ENCODE results near the gene GAS2L2.

Gene GAS2L2

GRCh38 chr17:35773679-35774425, 20.8 kb upstream of the GAS2L2 start:
- 44% methylated on average over 9 of the region's 10 CpGs for WGBS (ENCODE audit: insufficient coverage)
- H3K4me3 ChIP-seq (ENCODE audit: control insufficient read depth in 1 of 7, extremely low read depth in 1 of 7, insufficient read depth in 4 of 7, low read depth in 2 of 7, low read length in 6 of 7), result peak overlapping the region in 1 of 7 experiments; percentile 20
- peak overlapping the region in 1 of 2 experiments; percentile 47 for H3K27ac ChIP-seq (ENCODE audit: insufficient read depth in 1 of 2, low read depth in 1 of 2, low read length in 2 of 2, poor library complexity in 1 of 2, severe bottlenecking in 2 of 2)
- ChIA-PET POLR2A (no interaction called here), CTCF (interaction anchor here (1.3 to 24.9 kb wide), 4 partner anchors 10 to 38 kb away, joined by 4 to 482 read pairs (median 11); partner anchors contain the start of gene TAF15)
- no peaks in the 10 kb centered on the region for H3K27me3 ChIP-seq (replicated peaks in 2 of 5; ENCODE audit: control insufficient read depth in 4 of 5, insufficient read depth in 5 of 5, low read length in 4 of 5)
- peaks cover 4 to 48% (median 38%) of the 10 kb centered on the region in 4 experiments for H3K4me1 ChIP-seq (ENCODE audit: control extremely low read depth in 1 of 4, control insufficient read depth in 4 of 4, insufficient read depth in 4 of 4, low read length in 3 of 4)
- H3K9me3 ChIP-seq (ENCODE audit: control extremely low read depth in 1 of 5, control insufficient read depth in 4 of 5, insufficient read depth in 2 of 5, low read depth in 1 of 5, low read length in 4 of 5), result no peaks in the 10 kb centered on the region
- peak in 2 of 3 donors; percentile 55 to 63 for DNase-seq
- H3K36me3 ChIP-seq (ENCODE audit: control insufficient read depth in 4 of 4, insufficient read depth in 4 of 4, low read length in 3 of 4), result peaks cover 3 to 5% (median 4%) of the 10 kb centered on the region in 4 experiments

GRCh38 chr17:35773129-35773528, 20.1 kb upstream of the GAS2L2 start:
- H3K4me3 ChIP-seq (ENCODE audit: control insufficient read depth in 1 of 7, extremely low read depth in 1 of 7, insufficient read depth in 4 of 7, low read depth in 2 of 7, low read length in 6 of 7), result peak overlapping the region in 1 of 7 experiments; percentile 20
- H3K27ac ChIP-seq (ENCODE audit: insufficient read depth in 1 of 2, low read depth in 1 of 2, low read length in 2 of 2, poor library complexity in 1 of 2, severe bottlenecking in 2 of 2), result peak overlapping the region in 1 of 2 experiments; percentile 47
- no peaks in the 10 kb centered on the region for H3K9me3 ChIP-seq (ENCODE audit: control extremely low read depth in 1 of 5, control insufficient read depth in 4 of 5, insufficient read depth in 2 of 5, low read depth in 1 of 5, low read length in 4 of 5)
- peaks cover 0 to 3% (median 1%) of the 10 kb centered on the region in 4 experiments for H3K36me3 ChIP-seq (ENCODE audit: control insufficient read depth in 4 of 4, insufficient read depth in 4 of 4, low read length in 3 of 4)
- 83% methylated on average over 19 of the region's 20 CpGs for WGBS (ENCODE audit: insufficient coverage)
- no peak for DNase-seq
- ChIA-PET POLR2A (no interaction called here), CTCF (interaction anchor here (1.6 to 24.9 kb wide), 3 partner anchors 9 to 39 kb away, joined by 4 to 482 read pairs (median 18); partner anchors contain the start of gene TAF15)
- peaks cover 4 to 48% (median 38%) of the 10 kb centered on the region in 4 experiments for H3K4me1 ChIP-seq (ENCODE audit: control extremely low read depth in 1 of 4, control insufficient read depth in 4 of 4, insufficient read depth in 4 of 4, low read length in 3 of 4)
- H3K27me3 ChIP-seq (replicated peaks in 2 of 5; ENCODE audit: control insufficient read depth in 4 of 5, insufficient read depth in 5 of 5, low read length in 4 of 5), result no peaks in the 10 kb centered on the region

- no peak overlapping the region for H3K27ac ChIP-seq (ENCODE audit: insufficient read depth in 1 of 2, low read depth in 1 of 2, low read length in 2 of 2, poor library complexity in 1 of 2, severe bottlenecking in 2 of 2)
These were observed 17.0 kb upstream of the GAS2L2 start for GRCh38 chr17:35769895-35770486.

GRCh38 chr17:35768797-35769196, 15.8 kb upstream of the GAS2L2 start:
- no CpG with 5 or more reads among the region's 2 CpGs for WGBS (ENCODE audit: insufficient coverage)
- no peak for DNase-seq
- Histone ChIP-seq H3K27ac (ENCODE audit: insufficient read depth in 1 of 2, low read depth in 1 of 2, low read length in 2 of 2, poor library complexity in 1 of 2, severe bottlenecking in 2 of 2) (no peak overlapping the region), H3K4me3 (ENCODE audit: control insufficient read depth in 1 of 7, extremely low read depth in 1 of 7, insufficient read depth in 4 of 7, low read depth in 2 of 7, low read length in 6 of 7) (no peak overlapping the region), H3K27me3 (replicated peaks in 2 of 5; ENCODE audit: control insufficient read depth in 4 of 5, insufficient read depth in 5 of 5, low read length in 4 of 5) (no peaks in the 10 kb centered on the region), H3K36me3 (ENCODE audit: control insufficient read depth in 4 of 4, insufficient read depth in 4 of 4, low read length in 3 of 4) (no peaks in the 10 kb centered on the region), H3K4me1 (ENCODE audit: control extremely low read depth in 1 of 4, control insufficient read depth in 4 of 4, insufficient read depth in 4 of 4, low read length in 3 of 4) (peaks cover 2 to 40% (median 38%) of the 10 kb centered on the region in 4 experiments), H3K9me3 (ENCODE audit: control extremely low read depth in 1 of 5, control insufficient read depth in 4 of 5, insufficient read depth in 2 of 5, low read depth in 1 of 5, low read length in 4 of 5) (no peaks in the 10 kb centered on the region)
- CTCF ChIA-PET, result interaction anchor here (1.1 to 24.9 kb wide), 8 partner anchors 8 to 43 kb away, joined by 4 to 482 read pairs (median 12); partner anchors contain the start of genes C17orf50, MMP28 and TAF15
- POLR2A ChIA-PET, result no interaction called here

More at GRCh38 chr17:35769895-35770486, 17.0 kb upstream of the GAS2L2 start:
- Histone ChIP-seq H3K4me1 (ENCODE audit: control extremely low read depth in 1 of 4, control insufficient read depth in 4 of 4, insufficient read depth in 4 of 4, low read length in 3 of 4) (peaks cover 2 to 44% (median 40%) of the 10 kb centered on the region in 4 experiments), H3K4me3 (ENCODE audit: control insufficient read depth in 1 of 7, extremely low read depth in 1 of 7, insufficient read depth in 4 of 7, low read depth in 2 of 7, low read length in 6 of 7) (no peak overlapping the region), H3K36me3 (ENCODE audit: control insufficient read depth in 4 of 4, insufficient read depth in 4 of 4, low read length in 3 of 4) (no peaks in the 10 kb centered on the region), H3K27me3 (replicated peaks in 2 of 5; ENCODE audit: control insufficient read depth in 4 of 5, insufficient read depth in 5 of 5, low read length in 4 of 5) (no peaks in the 10 kb centered on the region), H3K9me3 (ENCODE audit: control extremely low read depth in 1 of 5, control insufficient read depth in 4 of 5, insufficient read depth in 2 of 5, low read depth in 1 of 5, low read length in 4 of 5) (no peaks in the 10 kb centered on the region)
- CTCF ChIA-PET, result interaction anchor here (1.1 to 24.9 kb wide), 6 partner anchors 9 to 42 kb away, joined by 3 to 482 read pairs (median 18); partner anchors contain the start of genes MMP28 and TAF15
- POLR2A ChIA-PET, result no interaction called here
- WGBS (ENCODE audit: insufficient coverage), result 98% methylated on average over 38 of the region's 48 CpGs
- no peak for DNase-seq

GRCh38 chr17:35766903-35767510, 14.0 kb upstream of the GAS2L2 start:
- peaks cover 1 to 23% (median 21%) of the 10 kb centered on the region in 4 experiments for H3K4me1 ChIP-seq (ENCODE audit: control extremely low read depth in 1 of 4, control insufficient read depth in 4 of 4, insufficient read depth in 4 of 4, low read length in 3 of 4)
- DNase-seq, result peak; percentile 50 to 73 (median 62)
- H3K36me3 ChIP-seq (ENCODE audit: control insufficient read depth in 4 of 4, insufficient read depth in 4 of 4, low read length in 3 of 4), result no peaks in the 10 kb centered on the region
- H3K9me3 ChIP-seq (ENCODE audit: control extremely low read depth in 1 of 5, control insufficient read depth in 4 of 5, insufficient read depth in 2 of 5, low read depth in 1 of 5, low read length in 4 of 5), result no peaks in the 10 kb centered on the region
- H3K4me3 ChIP-seq (ENCODE audit: control insufficient read depth in 1 of 7, extremely low read depth in 1 of 7, insufficient read depth in 4 of 7, low read depth in 2 of 7, low read length in 6 of 7), result no peak overlapping the region
- H3K27ac ChIP-seq (ENCODE audit: insufficient read depth in 1 of 2, low read depth in 1 of 2, low read length in 2 of 2, poor library complexity in 1 of 2, severe bottlenecking in 2 of 2), result no peak overlapping the region
- 92% methylated on average over 2 of the region's 7 CpGs for WGBS (ENCODE audit: insufficient coverage)
- ChIA-PET POLR2A (interaction anchor here (1.0 kb wide), 1 partner anchor 42 kb away, joined by 3 read pairs; the partner anchor contains the start of gene TAF15), CTCF (interaction anchor here (0.6 to 24.9 kb wide), 15 partner anchors 8 to 154 kb away, joined by 3 to 482 read pairs (median 5); partner anchors contain the start of genes MMP28 and TAF15)
- no peaks in the 10 kb centered on the region for H3K27me3 ChIP-seq (replicated peaks in 2 of 5; ENCODE audit: control insufficient read depth in 4 of 5, insufficient read depth in 5 of 5, low read length in 4 of 5)

- Histone ChIP-seq H3K36me3 (ENCODE audit: control insufficient read depth in 4 of 4, insufficient read depth in 4 of 4, low read length in 3 of 4) (no peaks in the 10 kb centered on the region), H3K4me3 (ENCODE audit: control insufficient read depth in 1 of 7, extremely low read depth in 1 of 7, insufficient read depth in 4 of 7, low read depth in 2 of 7, low read length in 6 of 7) (no peak overlapping the region), H3K27me3 (replicated peaks in 2 of 5; ENCODE audit: control insufficient read depth in 4 of 5, insufficient read depth in 5 of 5, low read length in 4 of 5) (no peaks in the 10 kb centered on the region), H3K4me1 (ENCODE audit: control extremely low read depth in 1 of 4, control insufficient read depth in 4 of 4, insufficient read depth in 4 of 4, low read length in 3 of 4) (peaks cover 0 to 21% (median 18%) of the 10 kb centered on the region in 4 experiments), H3K27ac (ENCODE audit: insufficient read depth in 1 of 2, low read depth in 1 of 2, low read length in 2 of 2, poor library complexity in 1 of 2, severe bottlenecking in 2 of 2) (no peak overlapping the region), H3K9me3 (ENCODE audit: control extremely low read depth in 1 of 5, control insufficient read depth in 4 of 5, insufficient read depth in 2 of 5, low read depth in 1 of 5, low read length in 4 of 5) (no peaks in the 10 kb centered on the region)
- no peak for DNase-seq
- 96% methylated on average over 20 of the region's 24 CpGs for WGBS (ENCODE audit: insufficient coverage)
- POLR2A ChIA-PET, result interaction anchor here (1.0 kb wide), 1 partner anchor 42 kb away, joined by 3 read pairs; the partner anchor contains the start of gene TAF15
- CTCF ChIA-PET, result interaction anchor here (0.8 to 24.9 kb wide), 11 partner anchors 9 to 154 kb away, joined by 3 to 482 read pairs (median 5); partner anchors contain the start of genes MMP28 and TAF15
These were observed 13.4 kb upstream of the GAS2L2 start for GRCh38 chr17:35766489-35766877.

Data from common myeloid progenitor, CD34-positive (primary cell).